Aorta (tissue), 5 donors: ENCODE results near the gene MDH2. TPM values are rescaled to one million over a fixed set of nuclear protein-coding genes. Genes with fewer than 3 reads are reported as not detected.
"Not testable (repeated sequence)": the region's sequence is repeated elsewhere in the genome, so short reads cannot be mapped to it uniquely, and the experiment has no call there.

ENCODE experiments used
- ATAC-seq: fragments of 200-7000 bp; cut with Tn5 transposase; one replicate; pipeline ENCODE4 v1.9.1; 2022; ENCODE audit warnings: moderate library complexity; ENCODE audit not compliant: low FRiP score
- DNase-seq, 2 donors: peaks; one replicate each; pipeline ENCODE4 v3.0.0-alpha.2; 2020
- H3K27ac ChIP-seq, 2 donors: one replicate each; pipeline ENCODE4 v1.5.1; 2013; ENCODE audit warnings: low read length in 2 of 2, mild to moderate bottlenecking in 2 of 2, moderate library complexity in 2 of 2, control low read depth in 1 of 2, inconsistent platforms in 1 of 2, low read depth in 1 of 2
- H3K27me3 ChIP-seq, 2 donors: one replicate each; pipeline ENCODE4 v1.6.1; 2013; ENCODE audit warnings: control low read depth in 1 of 2, low read length in 1 of 2, mild to moderate bottlenecking in 1 of 2, moderate library complexity in 1 of 2; ENCODE audit not compliant: insufficient read depth in 2 of 2, control insufficient read depth in 1 of 2
- H3K36me3 ChIP-seq, 2 donors: one replicate each; pipeline ENCODE4 v1.6.1; 2013; ENCODE audit warnings: control low read depth in 1 of 2, low read length in 1 of 2, mild to moderate bottlenecking in 1 of 2; ENCODE audit not compliant: insufficient read depth in 2 of 2, control insufficient read depth in 1 of 2
- H3K4me1 ChIP-seq, 2 donors: one replicate each; pipeline ENCODE4 v1.6.1; 2013; ENCODE audit warnings: low read length in 2 of 2, control low read depth in 1 of 2, mild to moderate bottlenecking in 1 of 2, moderate library complexity in 1 of 2; ENCODE audit not compliant: insufficient read depth in 2 of 2, control insufficient read depth in 1 of 2
- H3K4me3 ChIP-seq, 2 donors: one replicate each; pipeline ENCODE4 v1.5.1; 2013; ENCODE audit warnings: low read length in 2 of 2, control low read depth in 1 of 2, mild to moderate bottlenecking in 1 of 2
- H3K9me3 ChIP-seq: one replicate; pipeline ENCODE4 v1.6.1; 2013; ENCODE audit warnings: mild to moderate bottlenecking, low read length; ENCODE audit not compliant: control insufficient read depth
- WGBS, 2 donors: extraction: QIAGEN DNeasy Blood & Tissue Kit; methylation state at CpG; one replicate each; pipeline ENCODE4 v1.1.7; 2013; 5-methylcytosine and 5-hydroxymethylcytosine counted together
- intact Hi-C, 2 donors: fragments of 100-400 bp; cut with DNase I; formaldehyde crosslinking; loops; one replicate each; pipeline versions ENCODE4 v1.14.2 to v1.15.0; 2022
- long read RNA-seq, 2 donors: library from polyadenylated mRNA; unstranded; transcript quantifications; one replicate each; pipeline ENCODE4 v2.0.0, GENCODE V29; 2020 to 2021
- polyA plus RNA-seq, 2 donors: library from polyadenylated mRNA; stranded (reverse); fragments of 200-250 nt; gene quantifications; one replicate each; pipeline ENCODE4 v1.2.3, GENCODE V29; 2013
- total RNA-seq, 2 donors: library from RNA; stranded (reverse); fragmentation: NEBNext Ultra II Directional; extraction: Animal tissue kit (Norgen Biotek cat#: 25700); gene quantifications; one replicate each; pipeline ENCODE4 v1.2.1, GENCODE V29; 2021
- donor health status: healthy with polysubstance abuse.
- donor health status: Bipolar disorder and iron deficiency.
- donor health status: DM: no; HTN: no; CAD: no.
- donor health status: DM: no; HTN: no; CAD: no.
- donor health status: DM: yes; HTN: yes; CAD: no.

Gene MDH2, protein sequence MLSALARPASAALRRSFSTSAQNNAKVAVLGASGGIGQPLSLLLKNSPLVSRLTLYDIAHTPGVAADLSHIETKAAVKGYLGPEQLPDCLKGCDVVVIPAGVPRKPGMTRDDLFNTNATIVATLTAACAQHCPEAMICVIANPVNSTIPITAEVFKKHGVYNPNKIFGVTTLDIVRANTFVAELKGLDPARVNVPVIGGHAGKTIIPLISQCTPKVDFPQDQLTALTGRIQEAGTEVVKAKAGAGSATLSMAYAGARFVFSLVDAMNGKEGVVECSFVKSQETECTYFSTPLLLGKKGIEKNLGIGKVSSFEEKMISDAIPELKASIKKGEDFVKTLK
- total RNA-seq (10 to 100 TPM; 68.4 to 87.9 TPM), polyA plus RNA-seq (10 to 100 TPM; 65.3 to 66.7 TPM)
- long read RNA-seq, donor 1, transcript MDH2-204 (8 exons, 2,020 nt) = minor isoform, 8 of 243 reads
- long read RNA-seq, donor 1, transcript MDH2-201 (9 exons, 2,209 nt) = major isoform, 210 of 243 reads
- long read RNA-seq, donor 1, partial matches to known transcripts = 14 of 243 reads
- long read RNA-seq, donor 1, other reads (novel, unspliced or antisense) = 11 of 243 reads
- long read RNA-seq, donor 2, transcript MDH2-201 (9 exons, 2,209 nt) = major isoform, 36 of 49 reads
- long read RNA-seq, donor 2, partial matches to known transcripts = 7 of 49 reads
- long read RNA-seq, donor 2, other reads (novel, unspliced or antisense) = 5 of 49 reads

DNA sequence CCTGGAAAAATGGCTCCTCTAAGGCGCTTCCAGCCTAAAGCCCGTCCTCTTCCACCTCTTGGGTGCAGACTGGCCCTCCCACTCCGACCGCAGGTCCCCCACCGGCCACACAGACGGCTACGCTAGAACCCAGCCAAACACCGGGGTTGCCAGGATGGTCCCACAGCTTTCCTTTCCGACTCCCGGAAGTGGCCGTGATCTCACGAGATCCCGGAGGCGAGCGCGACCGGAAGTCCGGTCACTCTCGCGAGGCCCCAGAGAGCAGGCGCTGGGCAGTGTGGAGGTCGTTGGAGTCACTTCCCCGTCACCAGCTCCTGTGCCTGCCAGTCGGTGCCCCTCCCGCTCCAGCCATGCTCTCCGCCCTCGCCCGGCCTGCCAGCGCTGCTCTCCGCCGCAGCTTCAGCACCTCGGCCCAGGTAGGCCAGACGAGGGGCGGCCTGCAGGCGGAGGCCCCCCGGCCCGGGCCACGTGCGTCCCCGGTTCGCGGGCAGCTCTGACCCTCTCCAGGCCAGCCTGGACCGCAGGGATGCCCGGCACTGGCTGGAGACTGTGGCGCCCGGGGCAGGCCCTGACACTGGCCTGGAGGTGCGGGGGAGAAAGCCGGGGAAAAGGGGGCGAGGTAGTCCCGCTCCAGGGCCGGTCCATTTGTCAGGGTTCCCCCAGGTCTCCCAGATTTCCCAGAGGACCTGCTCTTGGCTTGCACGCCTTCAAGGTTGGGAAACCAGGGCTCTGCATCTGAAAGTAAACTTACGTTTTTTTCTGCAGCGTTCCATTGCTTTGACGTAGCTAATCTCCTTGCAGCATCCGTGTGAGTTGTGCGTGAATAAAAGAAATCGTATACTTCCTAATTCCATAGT, at the start of gene MDH2, which contains the start of gene STYXL1:
MDH2 (plus strand) TSS at position 296 of the 857 bp plus-strand sequence; CDS start at position 351, 55 bp downstream.
STYXL1 (minus strand) TSS at position 190 of the 857 bp plus-strand sequence. CDS start 17,477 bp downstream, outside the sequence.
- peak; percentile 97 to 98 for DNase-seq
- Histone ChIP-seq H3K27me3 (no peaks in the 10 kb centered on the region), H3K9me3 (no peaks in the 10 kb centered on the region), H3K4me3 (peak within 1 kb of the TSS; percentile 76 to 84), H3K4me1 (peaks cover 0 to 6% of the 10 kb centered on the region in 2 donors), H3K27ac (peak within 1 kb of the TSS; percentile 57 to 82), H3K36me3 (no peaks in the 10 kb centered on the region)
- ATAC-seq = peak; percentile 99
- 0 to 1% methylated on average over 50 to 58 of the region's 58 CpGs for WGBS, 2 donors
- intact Hi-C loops = loop anchor here in 1 of 2 donors (5.0 kb wide), 1 partner anchor 56 kb away; the partner anchor contains the start of gene TMEM120A

DNA sequence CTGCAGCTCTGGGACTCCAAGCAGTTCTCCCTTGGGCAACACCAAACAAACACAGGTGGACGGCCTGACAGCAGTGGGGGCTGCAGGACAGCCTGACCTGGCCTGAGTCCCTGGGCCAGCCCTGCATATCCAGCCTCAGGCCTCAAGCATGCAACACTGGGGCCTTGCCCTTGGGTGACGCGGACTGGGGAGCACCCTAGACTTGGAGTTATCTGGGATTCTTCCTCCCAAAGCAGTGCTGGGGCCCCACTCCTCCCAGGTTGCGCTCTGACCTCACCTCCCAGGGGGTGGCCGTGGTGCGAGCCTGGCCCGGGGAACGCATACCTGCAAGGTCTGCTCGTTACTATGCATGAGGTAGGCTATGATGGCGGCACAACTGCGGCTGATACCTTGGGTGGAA, 47.3 kb upstream of the MDH2 start:
- Histone ChIP-seq H3K27ac (no peak overlapping the region), H3K27me3 (no peaks in the 10 kb centered on the region), H3K4me3 (no peak overlapping the region), H3K9me3 (no peaks in the 10 kb centered on the region), H3K4me1 (no peaks in the 10 kb centered on the region), H3K36me3 (peaks cover 0 to 7% of the 10 kb centered on the region in 2 donors)
- ATAC-seq (no peak), DNase-seq (no peak)
- WGBS, 2 donors = 94 to 95% methylated on average over 11 of the region's 11 CpGs
- intact Hi-C loops = no loop called here

DNA sequence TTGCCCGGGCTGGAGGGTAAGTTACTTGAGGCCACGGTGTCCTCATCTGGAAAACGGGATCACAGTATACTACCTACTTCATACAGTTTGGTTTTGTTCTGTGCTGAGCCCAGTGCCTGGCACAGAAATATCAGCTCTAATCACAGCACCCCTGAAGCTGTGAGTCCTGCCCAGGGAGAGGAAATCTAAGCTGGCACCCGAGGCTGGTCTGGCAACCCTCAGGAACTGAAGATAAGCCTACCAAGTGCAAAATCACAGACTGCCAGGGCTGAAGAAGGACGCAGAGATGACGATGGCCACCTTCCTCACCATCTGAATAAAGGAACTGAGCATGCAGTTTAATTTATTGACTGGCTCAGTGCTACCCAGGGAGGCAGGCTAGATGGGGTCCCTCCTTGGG, 45.8 kb upstream of the MDH2 start:
- Histone ChIP-seq H3K4me1 (no peaks in the 10 kb centered on the region), H3K27me3 (no peaks in the 10 kb centered on the region), H3K27ac (no peak overlapping the region), H3K4me3 (no peak overlapping the region), H3K36me3 (peaks cover 0 to 7% of the 10 kb centered on the region in 2 donors), H3K9me3 (no peaks in the 10 kb centered on the region)
- no peak for DNase-seq
- no peak for ATAC-seq
- intact Hi-C loops = no loop called here
- WGBS, 2 donors = 44 to 63% methylated on average over 6 of the region's 6 CpGs

GRCh38 chr7:76002822-76003221, 45.1 kb upstream of the MDH2 start:
- Histone ChIP-seq H3K4me1 (no peaks in the 10 kb centered on the region), H3K9me3 (no peaks in the 10 kb centered on the region), H3K36me3 (peaks cover 0 to 7% of the 10 kb centered on the region in 2 donors), H3K27ac (no peak overlapping the region), H3K4me3 (no peak overlapping the region), H3K27me3 (no peaks in the 10 kb centered on the region)
- intact Hi-C loops = no loop called here
- no peak for ATAC-seq
- no peak for DNase-seq
- WGBS, 2 donors = 89 to 92% methylated on average over 3 of the region's 3 CpGs

DNA sequence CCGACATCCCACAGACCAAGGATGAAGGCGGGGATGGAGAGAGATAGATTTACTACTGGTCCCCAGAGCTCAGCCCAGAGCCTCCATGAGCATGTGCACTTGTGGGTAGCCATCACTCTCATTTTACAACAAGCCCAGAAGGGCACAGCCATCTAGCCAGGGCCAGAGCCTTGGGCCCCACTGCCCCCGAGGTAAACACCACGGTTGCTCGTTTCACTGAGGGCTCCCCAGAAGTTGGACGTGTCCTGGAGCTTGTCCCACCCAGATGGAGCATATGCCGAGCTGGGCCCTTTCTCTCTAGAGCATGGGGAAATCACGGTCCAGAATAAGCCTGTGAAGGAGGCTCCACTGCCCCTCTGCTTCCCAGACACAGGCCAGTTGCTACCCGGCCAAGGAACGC, 44.6 kb upstream of the MDH2 start:
- DNase-seq (no peak), ATAC-seq (no peak)
- peaks cover 0 to 7% of the 10 kb centered on the region in 2 donors for H3K36me3 ChIP-seq
- H3K9me3 ChIP-seq = no peaks in the 10 kb centered on the region
- intact Hi-C loops = no loop called here
- no peak overlapping the region for H3K27ac ChIP-seq
- WGBS, 2 donors = 95% methylated on average over 10 of the region's 10 CpGs
- no peaks in the 10 kb centered on the region for H3K27me3 ChIP-seq
- H3K4me1 ChIP-seq = no peaks in the 10 kb centered on the region
- no peak overlapping the region for H3K4me3 ChIP-seq

DNA sequence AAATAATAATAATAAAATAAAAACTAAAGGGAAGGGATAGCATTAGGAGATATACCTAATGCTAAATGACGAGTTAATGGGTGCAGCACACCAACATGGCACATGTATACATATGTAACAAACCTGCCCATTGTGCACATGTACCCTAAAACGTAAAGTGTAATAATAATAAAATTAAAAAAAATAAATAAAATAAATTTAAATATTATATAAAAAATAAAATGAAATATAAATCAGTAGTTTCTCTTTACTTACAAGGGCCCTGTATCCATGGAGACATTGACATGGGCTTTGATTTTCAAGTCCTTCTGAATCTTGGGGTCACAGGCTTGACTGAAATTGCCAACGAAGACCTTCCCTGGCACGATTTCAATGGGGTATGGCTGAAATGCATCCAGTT, 42.9 kb upstream of the MDH2 start:
- H3K4me1 ChIP-seq, intact Hi-C loops, H3K27me3 ChIP-seq, H3K4me3 ChIP-seq, H3K36me3 ChIP-seq, DNase-seq, H3K9me3 ChIP-seq, ATAC-seq, H3K27ac ChIP-seq: not testable (repeated sequence)
- WGBS, 2 donors = 89 to 92% methylated on average over 4 of the region's 4 CpGs

- H3K9me3 ChIP-seq = no peaks in the 10 kb centered on the region
- no peak for ATAC-seq
- intact Hi-C loops = no loop called here
- no peak overlapping the region for H3K4me3 ChIP-seq
- no peaks in the 10 kb centered on the region for H3K27me3 ChIP-seq
- H3K36me3 ChIP-seq = peaks cover 0 to 3% of the 10 kb centered on the region in 2 donors
- DNase-seq = no peak
- H3K4me1 ChIP-seq = no peaks in the 10 kb centered on the region
- 66 to 76% methylated on average over 8 of the region's 8 CpGs for WGBS, 2 donors
- no peak overlapping the region for H3K27ac ChIP-seq
These were observed 39.7 kb upstream of the MDH2 start for GRCh38 chr7:76008156-76008687.
